AG08396 (cell line): ENCODE results near the gene MEGF6.
A peak's percentile ranks its signal among the peaks of the same experiment; 100 is the strongest.

Experiments
- DNase-seq: peaks from one replicate; pipeline ENCODE4 v3.0.0; 2012; ENCODE audit warnings: low spot score, mixed read lengths

MEGF6 gene

DNA sequence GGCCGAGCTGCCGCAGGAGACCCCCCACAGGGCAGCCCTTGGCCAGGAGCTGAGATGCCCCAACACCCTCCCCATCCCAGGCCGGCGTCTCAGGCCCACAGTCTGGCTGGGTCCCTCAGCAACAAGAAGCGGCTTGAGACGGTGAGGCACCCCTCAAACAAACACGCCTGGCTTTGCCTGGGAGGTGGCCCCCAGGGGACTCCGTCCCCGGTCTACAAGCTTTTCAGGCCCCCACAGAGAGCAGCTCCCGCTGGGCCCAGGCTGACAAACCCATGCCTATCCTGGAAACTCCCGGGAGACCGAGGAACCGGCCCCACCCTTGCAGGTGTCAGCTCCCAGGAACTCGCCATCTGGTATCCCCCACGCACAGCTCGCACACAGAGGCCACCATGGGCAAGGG is 89.9 kb downstream of the MEGF6 start:
- DNase-seq = no peak

GRCh38 chr1:3520419-3521378 is 90.6 kb downstream of the MEGF6 start:
- DNase-seq = no peak

DNA sequence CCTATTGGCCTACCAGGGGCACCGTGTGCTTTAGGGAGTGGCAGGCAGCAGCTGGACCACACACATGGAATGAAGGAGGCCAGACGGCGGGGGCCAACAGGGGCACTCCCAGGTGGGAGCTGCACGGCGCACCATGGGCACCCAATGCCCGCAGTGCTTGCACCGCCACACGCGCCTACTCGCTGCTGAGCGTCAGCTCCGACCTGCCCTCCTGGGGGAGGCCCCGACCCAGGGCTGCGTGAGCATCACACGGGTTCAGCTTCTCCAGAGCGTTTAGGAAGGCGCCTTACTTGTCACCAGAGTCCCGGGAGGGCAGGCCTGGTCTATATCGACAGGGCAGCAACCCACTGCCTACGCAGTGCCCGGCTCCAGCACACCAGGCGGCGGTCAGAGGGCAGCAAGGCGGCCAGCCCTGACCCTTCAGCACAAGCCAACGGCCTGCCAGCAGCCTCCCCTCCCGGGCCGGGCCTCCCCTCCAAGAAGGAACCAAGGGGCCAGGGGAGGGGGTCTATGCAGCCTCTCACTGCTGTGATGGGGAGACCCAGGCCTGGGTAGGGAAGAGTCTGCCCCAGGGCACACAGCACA is 91.9 kb downstream of the MEGF6 start:
- no peak for DNase-seq

GRCh38 chr1:3518756-3519155 is 92.6 kb downstream of the MEGF6 start:
- DNase-seq = no peak

DNA sequence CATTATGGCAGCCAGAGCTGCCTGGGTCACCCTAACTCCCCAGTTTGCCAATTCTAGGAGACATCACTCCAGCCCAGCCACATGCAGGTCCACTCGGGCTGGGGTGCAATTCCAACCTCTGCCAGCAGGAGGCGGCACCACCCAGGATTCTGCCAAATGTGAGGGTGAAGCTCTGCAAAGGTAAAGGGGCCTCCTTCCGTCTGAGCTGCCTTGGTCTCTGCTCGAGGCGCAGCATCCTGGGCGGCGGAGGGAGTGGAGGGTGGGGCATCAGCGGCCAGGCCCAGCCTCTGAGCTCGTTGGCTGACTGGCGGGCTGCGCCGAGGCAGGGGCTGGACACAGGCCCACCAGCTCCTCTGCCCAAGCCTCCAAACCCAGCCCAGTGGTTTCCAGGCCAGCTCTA is 93.1 kb downstream of the MEGF6 start:
- no peak for DNase-seq

DNA sequence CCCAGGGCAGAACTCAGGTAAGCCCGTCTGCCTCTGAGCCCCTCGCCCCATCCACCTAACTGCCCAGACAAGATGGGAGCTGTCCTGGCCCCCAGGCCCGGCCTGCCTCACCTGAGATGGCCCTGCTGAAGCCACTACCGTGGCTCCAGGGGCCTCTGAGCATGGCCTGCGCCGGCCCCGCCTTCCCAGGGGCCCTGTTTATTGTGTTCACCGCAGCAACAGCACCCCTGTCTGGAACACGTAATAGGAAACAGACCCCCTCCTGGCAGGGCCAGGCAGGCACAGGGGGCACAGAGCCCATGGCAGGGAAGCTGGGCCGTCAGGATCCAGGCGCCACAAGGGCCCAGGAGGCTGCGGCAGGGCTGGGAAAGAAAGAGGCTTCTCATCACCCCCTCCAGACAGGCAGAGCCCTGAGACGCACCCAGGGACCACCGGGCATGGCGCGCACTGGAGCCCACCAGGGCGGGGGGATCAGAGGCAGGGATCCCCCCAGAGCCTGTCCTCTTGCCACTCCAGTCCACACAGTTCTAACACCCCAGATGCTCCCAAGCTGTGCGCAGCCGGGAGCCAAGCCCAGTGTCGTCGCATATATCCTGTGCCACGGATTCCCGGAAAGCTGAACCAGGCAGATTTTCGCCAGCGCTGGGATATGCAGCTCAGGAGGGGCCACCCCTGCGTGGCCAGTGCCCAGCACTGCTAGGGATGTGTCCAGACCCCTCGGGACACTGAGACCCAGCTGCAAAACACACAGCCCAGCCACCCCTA is 94.2 kb downstream of the MEGF6 start:
- DNase-seq = no peak

- DNase-seq = no peak
These were observed 94.8 kb downstream of the MEGF6 start for GRCh38 chr1:3516481-3516869.

DNA sequence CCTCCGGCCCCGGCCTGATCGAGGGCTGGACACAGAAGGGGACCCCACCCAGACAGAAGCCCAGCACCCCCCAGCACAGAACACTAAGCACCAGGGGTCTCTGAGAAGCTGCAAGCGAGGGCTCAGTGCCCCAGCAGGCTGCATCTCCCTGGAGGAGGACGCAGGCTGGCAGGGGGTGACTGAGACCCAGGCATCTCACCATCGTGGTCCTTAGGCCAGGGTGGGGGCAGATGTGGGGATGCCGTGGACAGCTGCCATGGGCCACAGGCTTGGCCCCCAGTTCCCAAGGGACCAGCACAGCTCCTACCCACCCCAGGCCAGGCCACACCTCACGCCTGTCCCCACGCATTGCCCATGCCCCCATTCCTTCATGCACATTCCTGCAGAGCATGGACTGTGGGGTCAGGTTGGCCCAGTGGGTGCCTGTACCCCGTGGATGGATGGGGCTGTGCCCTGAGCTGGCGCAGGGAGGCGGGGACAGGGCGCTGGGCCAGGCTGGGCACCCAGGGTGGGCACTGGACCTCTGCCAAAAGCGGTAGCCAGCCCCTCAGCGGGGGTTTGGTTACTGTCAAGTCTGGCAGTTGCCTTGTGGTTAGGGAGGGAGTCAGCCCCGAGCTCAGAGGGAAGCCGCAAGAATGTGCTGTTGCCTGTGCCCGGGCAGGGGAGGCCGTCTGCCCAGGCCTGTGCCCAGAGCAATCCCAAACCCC is 95.4 kb downstream of the MEGF6 start:
- DNase-seq = peak; percentile 46

GRCh38 chr1:3515272-3515671 is 96.0 kb downstream of the MEGF6 start:
- no peak for DNase-seq

GRCh38 chr1:3514404-3514803 is 96.9 kb downstream of the MEGF6 start:
- no peak for DNase-seq

GRCh38 chr1:3511856-3512255 is 99.5 kb downstream of the MEGF6 start:
- no peak for DNase-seq

DNA sequence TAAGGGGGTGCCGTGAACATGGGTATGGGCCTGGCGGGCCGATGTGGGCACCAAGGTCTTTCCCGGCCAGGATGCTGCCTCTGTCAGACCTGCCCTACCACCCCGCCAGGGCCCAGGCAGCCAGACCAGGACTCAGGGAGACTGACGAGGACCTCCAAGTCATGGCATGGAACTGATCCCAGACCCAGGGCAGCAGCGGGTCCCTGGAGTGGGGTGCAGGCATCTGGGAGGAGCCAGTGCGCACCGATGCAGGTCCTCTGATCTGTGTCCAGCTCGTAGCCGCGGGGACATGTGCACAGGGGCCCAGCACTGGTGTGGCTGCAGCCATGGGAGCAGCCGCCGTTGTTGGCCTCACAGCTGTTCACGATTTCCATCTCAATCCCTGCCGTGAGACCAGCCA is 100.0 kb downstream of the MEGF6 start:
- DNase-seq = no peak

GRCh38 chr1:3510956-3511250 is 100.4 kb downstream of the MEGF6 start:
- DNase-seq = no peak

DNA sequence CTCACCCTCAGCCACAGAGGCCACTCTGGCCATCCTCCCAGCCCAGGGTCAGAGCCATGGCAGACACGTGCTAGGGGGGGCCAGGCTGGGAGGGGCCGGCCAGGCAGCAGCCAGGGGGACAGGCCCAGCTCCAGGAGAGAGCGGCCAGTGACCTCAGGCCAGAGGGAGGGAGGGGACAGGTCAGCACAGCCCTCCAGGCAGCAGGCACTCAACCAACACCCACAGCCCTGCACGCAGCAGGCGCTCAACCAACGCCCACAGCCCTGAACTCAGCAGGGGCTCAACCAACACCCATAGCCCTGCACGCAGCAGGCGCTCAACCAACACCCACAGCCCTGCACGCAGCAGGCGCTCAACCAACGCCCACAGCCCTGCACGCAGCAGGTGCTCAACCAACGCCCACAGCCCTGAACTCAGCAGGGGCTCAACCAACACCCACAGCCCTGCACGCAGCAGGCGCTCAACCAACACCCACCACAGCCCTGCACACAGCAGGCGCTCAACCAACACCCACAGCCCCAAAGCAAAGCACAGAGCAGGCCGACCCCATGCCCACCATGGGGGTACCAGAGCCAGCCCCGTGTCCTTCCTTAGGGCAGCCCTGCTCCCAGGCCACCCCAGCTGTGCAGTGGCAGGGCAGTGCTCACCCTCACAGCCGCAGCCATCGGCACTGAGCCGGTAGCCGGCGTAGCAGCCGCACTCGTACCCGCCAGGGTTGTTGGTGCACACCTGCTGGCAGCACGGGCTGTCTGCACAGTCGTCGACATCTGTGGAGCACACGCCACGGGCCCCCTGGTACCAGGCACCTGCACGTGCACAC is 101.0 kb downstream of the MEGF6 start:
- no peak for DNase-seq

GRCh38 chr1:3509721-3510120 is 101.6 kb downstream of the MEGF6 start:
- DNase-seq = no peak

DNA sequence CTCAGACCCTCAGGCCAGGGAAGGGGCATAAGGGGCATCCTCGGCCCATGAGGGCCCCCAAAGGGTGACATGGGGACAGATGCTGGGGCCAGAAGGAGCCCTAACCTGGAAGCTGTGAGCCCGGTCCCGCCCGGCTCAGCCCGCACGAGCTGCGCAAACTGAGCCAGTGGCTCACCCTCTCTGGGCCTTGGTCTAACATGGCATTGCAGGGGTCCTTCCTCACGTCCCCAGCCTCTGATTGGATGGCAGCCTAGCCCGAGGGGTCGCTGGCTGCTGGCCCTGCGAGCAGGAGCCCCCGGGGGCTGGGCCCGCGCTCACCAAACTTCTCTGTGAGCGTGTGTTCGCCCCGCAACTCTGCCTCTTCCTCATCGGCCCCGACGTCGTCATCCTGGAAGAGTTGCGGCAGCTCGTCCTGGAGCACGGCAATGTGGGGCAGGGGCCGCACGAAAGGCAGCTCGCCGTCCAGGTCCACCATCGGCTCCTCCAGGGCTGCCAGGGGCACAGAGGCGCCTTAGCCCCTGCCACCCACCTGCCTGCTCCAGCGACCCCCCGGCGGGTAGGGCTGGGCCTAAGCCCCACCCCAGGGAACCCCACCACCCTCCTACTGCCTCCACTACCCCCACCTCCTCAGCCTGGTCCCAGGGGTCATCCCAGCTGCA is 102.4 kb downstream of the MEGF6 start:
- no peak for DNase-seq

DNA sequence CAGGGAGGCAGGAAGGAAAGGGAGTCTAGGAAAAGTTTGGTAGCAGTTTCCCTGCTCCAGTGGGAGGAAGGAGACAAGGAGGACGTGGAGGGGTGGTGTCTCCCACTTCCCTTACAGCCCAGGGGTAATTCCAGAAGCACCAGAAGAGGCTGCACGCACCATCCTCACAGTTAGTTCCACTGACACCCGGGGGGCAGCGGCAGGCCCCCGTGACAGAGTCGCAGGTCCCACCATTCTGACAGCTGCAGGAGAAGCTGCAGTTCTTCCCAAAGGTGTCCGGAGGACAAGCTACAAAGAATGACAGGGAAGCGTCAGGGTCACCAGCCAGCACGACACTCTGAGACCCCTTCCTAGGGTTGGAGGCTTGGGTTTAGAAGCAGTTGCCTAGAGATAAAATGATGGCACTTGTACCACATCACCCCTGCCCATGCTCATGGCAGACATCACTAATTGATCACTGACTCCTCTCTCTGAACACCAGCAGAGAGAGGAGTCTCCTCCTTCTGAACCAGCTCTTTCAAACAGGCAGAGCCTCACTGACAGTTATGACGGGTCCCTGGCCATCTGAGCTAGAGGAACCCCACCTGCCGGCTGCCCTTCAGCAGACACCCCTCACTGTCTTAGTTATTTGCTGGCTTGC is 103.6 kb downstream of the MEGF6 start:
- DNase-seq = no peak

DNA sequence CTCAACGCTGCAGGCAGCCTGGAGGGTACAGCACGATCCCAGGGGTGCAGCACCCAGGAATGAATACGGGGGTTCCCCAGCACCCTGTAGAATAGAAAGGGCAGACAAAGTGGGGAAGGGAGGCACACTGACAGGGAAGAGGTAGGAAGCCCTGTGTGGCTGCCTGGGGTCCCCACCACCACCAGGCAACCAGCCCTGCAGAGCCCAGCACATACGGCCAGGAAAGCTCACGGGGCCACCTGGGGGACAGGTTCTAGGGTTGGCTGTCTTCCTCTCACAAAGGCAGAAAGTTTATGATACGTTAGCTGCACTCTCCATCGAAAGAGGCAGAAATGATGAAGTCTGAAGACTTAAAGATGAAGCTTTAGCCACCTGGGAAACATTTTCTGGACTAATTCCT is 104.4 kb downstream of the MEGF6 start:
- no peak for DNase-seq

- DNase-seq = no peak
These were observed 105.3 kb downstream of the MEGF6 start for GRCh38 chr1:3506041-3506440.

GRCh38 chr1:3505161-3505560 is 106.1 kb downstream of the MEGF6 start:
- DNase-seq = no peak

DNA sequence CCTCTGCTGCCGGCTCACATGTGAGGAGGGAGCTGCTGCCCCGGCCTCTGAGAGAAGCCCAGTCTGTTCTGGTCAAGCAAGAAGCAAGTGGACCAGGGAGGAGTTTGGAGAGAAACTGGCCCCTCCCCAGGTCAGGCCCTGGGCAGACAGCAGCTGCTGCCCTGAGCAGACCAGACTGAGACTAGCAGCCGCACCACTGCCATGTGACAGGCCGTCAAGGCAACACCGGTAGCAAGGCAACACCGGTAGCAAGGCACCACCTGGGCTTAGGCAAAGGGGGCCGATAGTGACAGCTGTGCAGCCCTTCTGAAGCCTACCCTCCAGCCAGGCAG is 106.5 kb downstream of the MEGF6 start:
- DNase-seq = no peak
